ENCODE data around the gene SORL1-AS1.

DNA sequence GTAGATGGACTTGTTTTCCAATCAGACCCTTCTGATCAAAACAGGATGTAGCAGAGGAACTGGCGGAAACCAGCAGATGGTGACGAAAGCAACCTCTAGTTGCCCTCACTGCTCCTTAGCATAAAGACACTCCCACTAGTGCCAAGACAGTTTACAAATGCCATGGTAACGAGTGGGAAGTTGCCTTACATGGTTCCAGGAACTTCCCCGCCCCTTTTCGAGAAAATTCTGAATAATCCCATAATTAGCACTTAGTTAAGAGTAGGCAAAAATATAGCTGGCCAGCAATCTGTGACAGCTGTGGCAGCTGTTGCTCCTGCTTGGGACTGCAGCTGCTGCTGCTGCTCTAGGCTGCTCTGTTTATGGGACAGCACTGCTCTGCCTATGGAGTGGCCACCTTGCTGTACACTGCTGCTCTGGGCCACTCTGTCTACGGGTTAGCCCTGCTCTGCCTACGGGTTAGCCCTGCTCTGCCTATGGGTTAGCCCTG is 34.1 kb downstream of the SORL1-AS1 start:
- TF ChIP-seq POLR2A (IDR thresholded peaks at IDR 0.05; ENCODE audit: low read depth, low read length) (0 out of 2 replicates have a peak, but pooled peaks have one; percentile 42), POLR2AphosphoS5 (IDR thresholded peaks at IDR 0.05; ENCODE audit: low read depth, low read length) (no peak; the same call in 1 of the 2 replicates), PAX5 (IDR thresholded peaks at IDR 0.05; ENCODE audit: insufficient read depth, low read length, severe bottlenecking) (no peak), TAF1 (IDR thresholded peaks at IDR 0.05; ENCODE audit: low read depth, low read length) (no peak), SPI1 (IDR thresholded peaks at IDR 0.05; ENCODE audit: low read depth, low read length) (peak; percentile 46; the same call in 1 of the 2 replicates), POU2F2 (IDR thresholded peaks at IDR 0.05; ENCODE audit: low read depth, low read length) (no peak)

All from GM12891 (cell line).